SK-N-SH (cell line): Measurements from ENCODE around the gene IL10RA. TPM values are rescaled to one million over a fixed set of nuclear protein-coding genes. Genes with fewer than 3 reads are reported as not detected.

ENCODE experiments used
- CTCF ChIA-PET: fragments of 300-600, 350-600 bp; formaldehyde crosslinking; extraction: SDS; loops from one replicate; lab custom pipeline; 2021; lab: Yijun Ruan, JAX
- POLR2A ChIA-PET: fragments of 350-600 bp; sonication (Branson Sonifier 250); formaldehyde crosslinking; extraction: SDS; loops from one replicate; lab custom pipeline; 2020; ENCODE audit warnings: antibody characterized with exemption, inconsistent platforms; lab: Yijun Ruan, JAX
- DNase-seq: peaks from one replicate; pipeline ENCODE4 v3.0.0; 2012
- H2AFZ ChIP-seq: fragments of 200-600 bp; sonication (generic); 2 replicates; pipeline ENCODE4 v1.8.1; 2016; ENCODE audit warnings: antibody characterized with exemption, mild to moderate bottlenecking, low read depth
- H3F3A ChIP-seq: fragments of 200-600 bp; sonication (generic); replicated peaks from 2 replicates; pipeline ENCODE3; 2016; ENCODE audit warnings: antibody characterized with exemption, mild to moderate bottlenecking; ENCODE audit not compliant: insufficient read depth
- H3K27ac ChIP-seq, 2 experiments: fragments of 200-500 bp in 1 of 2; fragments of 200-600 bp in 1 of 2; sonication (Bioruptor generic) in 1 of 2; sonication (generic), shearing (Covaris generic) in 1 of 2; 2 replicates each; pipeline versions ENCODE4 v1.5.1 to v1.6.1; 2014 to 2016; ENCODE audit warnings: low read depth in 2 of 2, inconsistent platforms in 1 of 2, low read length in 1 of 2, mild to moderate bottlenecking in 1 of 2, mixed read lengths in 1 of 2
- H3K27me3 ChIP-seq: fragments of 200-600 bp; sonication (generic), shearing (Covaris generic); 2 replicates; pipeline ENCODE4 v1.6.1; 2016; ENCODE audit warnings: mixed run types; ENCODE audit not compliant: insufficient read depth
- H3K36me3 ChIP-seq, 2 experiments: fragments of 200-500 bp in 1 of 2; fragments of 200-600 bp in 1 of 2; sonication (Bioruptor generic) in 1 of 2; sonication (generic) in 1 of 2; replicated peaks in 1 of 2; 2 replicates each; pipeline versions ENCODE3 to v1.5.1; 2014 to 2016; ENCODE audit warnings: low read length in 1 of 2, mild to moderate bottlenecking in 1 of 2; ENCODE audit not compliant: insufficient read depth in 2 of 2, control insufficient read depth in 1 of 2
- H3K4me1 ChIP-seq, 2 experiments: fragments of 200-500 bp in 1 of 2; fragments of 200-600 bp in 1 of 2; sonication (Bioruptor generic) in 1 of 2; sonication (generic), shearing (Covaris generic) in 1 of 2; 2 replicates each; pipeline versions ENCODE4 v1.5.1 to v1.6.1; 2014 to 2016; ENCODE audit warnings: low read depth in 1 of 2, low read length in 1 of 2, mixed run types in 1 of 2; ENCODE audit not compliant: insufficient read depth in 2 of 2, control insufficient read depth in 1 of 2
- H3K4me2 ChIP-seq: fragments of 200-600 bp; sonication (generic), shearing (Covaris generic); 2 replicates; pipeline ENCODE4 v1.6.1; 2017; ENCODE audit warnings: mixed run types
- H3K4me3 ChIP-seq, 2 experiments: fragments of 200-500 bp in 1 of 2; fragments of 200-600 bp in 1 of 2; sonication (Bioruptor generic) in 1 of 2; sonication (generic), shearing (Covaris generic) in 1 of 2; 2 replicates each; pipeline versions ENCODE4 v1.5.1 to v1.8.1; 2014 to 2016; ENCODE audit warnings: low read depth in 2 of 2, inconsistent platforms in 1 of 2, low read length in 1 of 2, mild to moderate bottlenecking in 1 of 2, mixed read lengths in 1 of 2, moderate library complexity in 1 of 2
- H3K79me2 ChIP-seq: fragments of 200-600 bp; sonication (generic); 2 replicates; pipeline ENCODE4 v1.8.1; 2017; ENCODE audit warnings: mild to moderate bottlenecking; ENCODE audit not compliant: insufficient read depth
- H3K9ac ChIP-seq: fragments of 200-600 bp; sonication (generic); 2 replicates; pipeline ENCODE4 v1.6.1; 2017; ENCODE audit warnings: mixed run types
- H3K9me2 ChIP-seq: fragments of 200-600 bp; sonication (generic); 2 replicates; pipeline ENCODE4 v1.6.1; 2017; ENCODE audit warnings: mixed run types
- H3K9me3 ChIP-seq: fragments of 200-600 bp; sonication (generic); 2 replicates; pipeline ENCODE4 v1.6.1; 2017; ENCODE audit warnings: mixed run types, mild to moderate bottlenecking, moderate library complexity
- H4K20me1 ChIP-seq: fragments of 200-600 bp; sonication (generic); 2 replicates; pipeline ENCODE4 v1.6.1; 2017; ENCODE audit warnings: mild to moderate bottlenecking, mixed run types; ENCODE audit not compliant: insufficient read depth
- FOSL2 ChIP-seq: IDR thresholded peaks from 2 replicates; pipeline ENCODE4 v1.4.0; 2012; ENCODE audit warnings: low read depth, mild to moderate bottlenecking, moderate library complexity, borderline replicate concordance
- GABPA ChIP-seq: IDR thresholded peaks from 2 replicates; pipeline ENCODE4 v1.4.0; 2012; ENCODE audit warnings: low read depth, mild to moderate bottlenecking
- GATA2 ChIP-seq: sonication (generic); formaldehyde crosslinking; IDR thresholded peaks from 2 replicates; pipeline ENCODE4 v1.5.0; 2020; ENCODE audit warnings: mild to moderate bottlenecking, missing genetic modification reagents
- MEF2A ChIP-seq: IDR thresholded peaks from 2 replicates; pipeline ENCODE4 v1.4.0; 2012; ENCODE audit warnings: low read depth, borderline replicate concordance
- MXI1 ChIP-seq: IDR thresholded peaks from 2 replicates; pipeline ENCODE4 v1.6.1; 2012; ENCODE audit warnings: mild to moderate bottlenecking, low read depth, low read length, improper control_type of control experiment
- RAD21 ChIP-seq: IDR thresholded peaks from 2 replicates; pipeline ENCODE4 v1.6.1; 2012; ENCODE audit warnings: mild to moderate bottlenecking, low read length
- RCOR1 ChIP-seq: fragments of 150-350 bp; IDR thresholded peaks from 2 replicates; pipeline ENCODE4 v1.6.1; 2017; ENCODE audit warnings: antibody characterized with exemption, low read length
- RXRA ChIP-seq: IDR thresholded peaks from 2 replicates; pipeline ENCODE4 v1.4.0; 2012; ENCODE audit warnings: low read depth, mild to moderate bottlenecking, borderline replicate concordance
- TCF12 ChIP-seq: IDR thresholded peaks from 2 replicates; pipeline ENCODE4 v1.4.0; 2012
- TEAD4 ChIP-seq: IDR thresholded peaks from 2 replicates; pipeline ENCODE4 v1.4.0; 2012; ENCODE audit warnings: mild to moderate bottlenecking, borderline replicate concordance; ENCODE audit not compliant: insufficient read depth
- WGBS: methylation state at CpG from one replicate; pipeline ENCODE4 v1.1.6; 2017; ENCODE audit warnings: low lambda C conversion rate; 5-methylcytosine and 5-hydroxymethylcytosine counted together
- polyA plus RNA-seq, 3 experiments: library from polyadenylated mRNA; depleted of rRNA; stranded (reverse); fragments of >200 nt; gene quantifications; 2 replicates each; pipeline ENCODE4 v1.2.3, GENCODE V29; 2012
- TF ChIP-seq, protein P1 (sequence below): IDR thresholded peaks from 2 replicates; pipeline ENCODE4 v1.6.1; 2012; ENCODE audit warnings: mild to moderate bottlenecking, low read depth, low read length, moderate library complexity
- TF ChIP-seq, protein P2 (sequence below): IDR thresholded peaks from 2 replicates; pipeline ENCODE4; 2012
- TF ChIP-seq, protein P3 (sequence below): IDR thresholded peaks from 2 replicates; pipeline ENCODE4 v1.4.0; 2012; ENCODE audit warnings: low read depth, borderline replicate concordance

The IL10RA gene
- polyA plus RNA-seq, 1 of the 3 experiments (the other 2 are of a cell fraction): not detected

DNA sequence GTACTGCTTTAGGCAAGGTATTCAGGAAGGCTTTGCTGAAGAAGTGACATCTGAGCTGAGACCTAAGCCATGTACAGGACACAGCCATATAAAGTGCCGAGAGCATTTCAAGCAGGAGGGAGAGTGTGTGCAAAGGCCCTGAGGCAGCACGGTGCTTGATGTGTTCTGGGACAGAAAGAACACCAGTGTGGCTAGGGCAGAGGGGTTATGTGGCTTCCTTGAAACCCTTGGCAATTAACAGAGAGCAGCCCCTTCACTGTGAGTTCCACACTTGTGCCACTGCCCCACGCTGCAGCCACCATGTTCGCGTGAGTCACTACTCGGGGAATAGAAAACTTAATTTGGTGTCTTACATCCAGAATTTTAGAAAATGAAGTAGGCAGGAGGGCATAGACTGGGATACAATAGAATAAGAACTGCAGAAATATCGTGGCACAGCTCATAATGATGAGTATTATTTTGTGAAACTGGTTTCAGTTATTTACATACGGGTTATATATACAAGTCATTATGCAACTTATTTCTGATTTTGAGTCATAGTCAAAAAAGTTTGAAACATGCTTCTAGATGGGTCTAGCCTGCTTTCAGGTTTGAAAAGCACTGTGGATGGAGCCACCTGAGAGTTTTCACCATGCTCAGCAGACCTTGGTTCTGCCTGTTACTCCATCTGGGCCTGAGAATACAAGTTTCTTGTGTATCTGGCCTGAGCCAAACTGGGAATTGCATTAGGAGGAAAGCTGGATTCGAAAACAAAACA, 11.8 kb downstream of the IL10RA start (continued):
- TF ChIP-seq, protein P1, sequence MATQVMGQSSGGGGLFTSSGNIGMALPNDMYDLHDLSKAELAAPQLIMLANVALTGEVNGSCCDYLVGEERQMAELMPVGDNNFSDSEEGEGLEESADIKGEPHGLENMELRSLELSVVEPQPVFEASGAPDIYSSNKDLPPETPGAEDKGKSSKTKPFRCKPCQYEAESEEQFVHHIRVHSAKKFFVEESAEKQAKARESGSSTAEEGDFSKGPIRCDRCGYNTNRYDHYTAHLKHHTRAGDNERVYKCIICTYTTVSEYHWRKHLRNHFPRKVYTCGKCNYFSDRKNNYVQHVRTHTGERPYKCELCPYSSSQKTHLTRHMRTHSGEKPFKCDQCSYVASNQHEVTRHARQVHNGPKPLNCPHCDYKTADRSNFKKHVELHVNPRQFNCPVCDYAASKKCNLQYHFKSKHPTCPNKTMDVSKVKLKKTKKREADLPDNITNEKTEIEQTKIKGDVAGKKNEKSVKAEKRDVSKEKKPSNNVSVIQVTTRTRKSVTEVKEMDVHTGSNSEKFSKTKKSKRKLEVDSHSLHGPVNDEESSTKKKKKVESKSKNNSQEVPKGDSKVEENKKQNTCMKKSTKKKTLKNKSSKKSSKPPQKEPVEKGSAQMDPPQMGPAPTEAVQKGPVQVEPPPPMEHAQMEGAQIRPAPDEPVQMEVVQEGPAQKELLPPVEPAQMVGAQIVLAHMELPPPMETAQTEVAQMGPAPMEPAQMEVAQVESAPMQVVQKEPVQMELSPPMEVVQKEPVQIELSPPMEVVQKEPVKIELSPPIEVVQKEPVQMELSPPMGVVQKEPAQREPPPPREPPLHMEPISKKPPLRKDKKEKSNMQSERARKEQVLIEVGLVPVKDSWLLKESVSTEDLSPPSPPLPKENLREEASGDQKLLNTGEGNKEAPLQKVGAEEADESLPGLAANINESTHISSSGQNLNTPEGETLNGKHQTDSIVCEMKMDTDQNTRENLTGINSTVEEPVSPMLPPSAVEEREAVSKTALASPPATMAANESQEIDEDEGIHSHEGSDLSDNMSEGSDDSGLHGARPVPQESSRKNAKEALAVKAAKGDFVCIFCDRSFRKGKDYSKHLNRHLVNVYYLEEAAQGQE: no peak
- no peak for TF ChIP-seq TCF12
- no peak for TF ChIP-seq RXRA

DNA sequence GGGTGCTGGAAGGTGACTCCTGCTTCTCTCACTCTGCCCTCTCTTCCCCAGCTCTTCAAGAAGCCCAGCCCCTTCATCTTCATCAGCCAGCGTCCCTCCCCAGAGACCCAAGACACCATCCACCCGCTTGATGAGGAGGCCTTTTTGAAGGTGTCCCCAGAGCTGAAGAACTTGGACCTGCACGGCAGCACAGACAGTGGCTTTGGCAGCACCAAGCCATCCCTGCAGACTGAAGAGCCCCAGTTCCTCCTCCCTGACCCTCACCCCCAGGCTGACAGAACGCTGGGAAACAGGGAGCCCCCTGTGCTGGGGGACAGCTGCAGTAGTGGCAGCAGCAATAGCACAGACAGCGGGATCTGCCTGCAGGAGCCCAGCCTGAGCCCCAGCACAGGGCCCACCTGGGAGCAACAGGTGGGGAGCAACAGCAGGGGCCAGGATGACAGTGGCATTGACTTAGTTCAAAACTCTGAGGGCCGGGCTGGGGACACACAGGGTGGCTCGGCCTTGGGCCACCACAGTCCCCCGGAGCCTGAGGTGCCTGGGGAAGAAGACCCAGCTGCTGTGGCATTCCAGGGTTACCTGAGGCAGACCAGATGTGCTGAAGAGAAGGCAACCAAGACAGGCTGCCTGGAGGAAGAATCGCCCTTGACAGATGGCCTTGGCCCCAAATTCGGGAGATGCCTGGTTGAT, 12.6 kb downstream of the IL10RA start:
- Histone ChIP-seq H4K20me1 (no peaks in the 10 kb centered on the region), H3K9ac (no peak overlapping the region), H3K36me3 (no peaks in the 10 kb centered on the region), H2AFZ (no peak overlapping the region), H3K4me1 (no peaks in the 10 kb centered on the region), H3K27ac (no peak overlapping the region), H3K9me3 (no peaks in the 10 kb centered on the region), H3K4me2 (no peak overlapping the region), H3K79me2 (no peaks in the 10 kb centered on the region), H3K27me3 (no peaks in the 10 kb centered on the region), H3F3A (no peaks in the 10 kb centered on the region), H3K9me2 (no peaks in the 10 kb centered on the region), H3K4me3 (no peak overlapping the region)
- WGBS: 39% methylated on average over 4 of the region's 10 CpGs
- CTCF ChIA-PET: no interaction called here
- TF ChIP-seq RCOR1 (no peak), RXRA (no peak), MXI1 (no peak), RAD21 (no peak), GABPA (no peak), MEF2A (no peak), TEAD4 (no peak), GATA2 (no peak), FOSL2 (no peak)
- TF ChIP-seq, protein P2, sequence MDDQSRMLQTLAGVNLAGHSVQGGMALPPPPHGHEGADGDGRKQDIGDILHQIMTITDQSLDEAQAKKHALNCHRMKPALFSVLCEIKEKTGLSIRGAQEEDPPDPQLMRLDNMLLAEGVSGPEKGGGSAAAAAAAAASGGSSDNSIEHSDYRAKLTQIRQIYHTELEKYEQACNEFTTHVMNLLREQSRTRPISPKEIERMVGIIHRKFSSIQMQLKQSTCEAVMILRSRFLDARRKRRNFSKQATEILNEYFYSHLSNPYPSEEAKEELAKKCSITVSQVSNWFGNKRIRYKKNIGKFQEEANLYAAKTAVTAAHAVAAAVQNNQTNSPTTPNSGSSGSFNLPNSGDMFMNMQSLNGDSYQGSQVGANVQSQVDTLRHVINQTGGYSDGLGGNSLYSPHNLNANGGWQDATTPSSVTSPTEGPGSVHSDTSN: no peak
- TF ChIP-seq, protein P3, sequence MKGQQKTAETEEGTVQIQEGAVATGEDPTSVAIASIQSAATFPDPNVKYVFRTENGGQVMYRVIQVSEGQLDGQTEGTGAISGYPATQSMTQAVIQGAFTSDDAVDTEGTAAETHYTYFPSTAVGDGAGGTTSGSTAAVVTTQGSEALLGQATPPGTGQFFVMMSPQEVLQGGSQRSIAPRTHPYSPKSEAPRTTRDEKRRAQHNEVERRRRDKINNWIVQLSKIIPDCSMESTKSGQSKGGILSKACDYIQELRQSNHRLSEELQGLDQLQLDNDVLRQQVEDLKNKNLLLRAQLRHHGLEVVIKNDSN: no peak
- POLR2A ChIA-PET: no interaction called here
- DNase-seq: no peak
